HG03175 (cell line): ENCODE data around the gene NTRK3.

Source experiments
- ATAC-seq: cut with Tn5 transposase; IDR thresholded peaks from one replicate; pipeline ENCODE4 v1.9.1; 2021; ENCODE audit warnings: mild to moderate bottlenecking, moderate library complexity; ENCODE audit not compliant: unreplicated experiment

Gene NTRK3

GRCh38 chr15:88256279-88257230, at the start of gene NTRK3:
TSS of gene NTRK3 (minus strand) at chr15:88256739. CDS start at chr15:88256153, 586 bp downstream.
- no peak for ATAC-seq

- no peak for ATAC-seq
These were observed 46.9 kb upstream of the NTRK3 start for GRCh38 chr15:88303395-88303794.

GRCh38 chr15:88302373-88302772, 45.8 kb upstream of the NTRK3 start:
- ATAC-seq: no peak

GRCh38 chr15:88301311-88301710, 44.8 kb upstream of the NTRK3 start:
- ATAC-seq: no peak

- no peak for ATAC-seq
These were observed 44.3 kb upstream of the NTRK3 start for GRCh38 chr15:88300861-88301260.

GRCh38 chr15:88300089-88300488, 43.5 kb upstream of the NTRK3 start:
- no peak for ATAC-seq

- no peak for ATAC-seq
These were observed 43.0 kb upstream of the NTRK3 start for GRCh38 chr15:88299497-88299896.

GRCh38 chr15:88288661-88289060, 32.1 kb upstream of the NTRK3 start:
- ATAC-seq: no peak

- ATAC-seq: no peak
These were observed 31.7 kb upstream of the NTRK3 start for GRCh38 chr15:88288206-88288605.

- no peak for ATAC-seq
These were observed 27.9 kb upstream of the NTRK3 start for GRCh38 chr15:88284318-88284998.

- no peak for ATAC-seq
These were observed 26.1 kb upstream of the NTRK3 start for GRCh38 chr15:88282614-88283013.

- no peak for ATAC-seq
These were observed 20.4 kb upstream of the NTRK3 start for GRCh38 chr15:88276821-88277410.

GRCh38 chr15:88275804-88276203, 19.3 kb upstream of the NTRK3 start:
- no peak for ATAC-seq

- ATAC-seq: peak; percentile 80
These were observed 18.3 kb upstream of the NTRK3 start for GRCh38 chr15:88274553-88275460.

GRCh38 chr15:88272421-88272820, 15.9 kb upstream of the NTRK3 start:
- no peak for ATAC-seq

GRCh38 chr15:88269356-88270062, 13.0 kb upstream of the NTRK3 start:
- no peak for ATAC-seq

- ATAC-seq: no peak
These were observed 11.2 kb upstream of the NTRK3 start for GRCh38 chr15:88267720-88268119.

- ATAC-seq: no peak
These were observed 9.6 kb upstream of the NTRK3 start for GRCh38 chr15:88266170-88266569.

GRCh38 chr15:88264622-88265021, 8.1 kb upstream of the NTRK3 start:
- ATAC-seq: no peak

- ATAC-seq: no peak
These were observed 5.5 kb upstream of the NTRK3 start for GRCh38 chr15:88262064-88262463.
